ENCODE measurements around the gene IFT88. TPM values are rescaled to one million over a fixed set of nuclear protein-coding genes. Genes with fewer than 3 reads are reported as not detected.
A peak's percentile ranks its signal among the peaks of the same experiment; 100 is the strongest.

The IFT88 gene
- total and polyA plus RNA-seq, 2 of the 4 experiments (the other 2 are of a cell fraction), result 5.5 to 8.6 TPM

DNA sequence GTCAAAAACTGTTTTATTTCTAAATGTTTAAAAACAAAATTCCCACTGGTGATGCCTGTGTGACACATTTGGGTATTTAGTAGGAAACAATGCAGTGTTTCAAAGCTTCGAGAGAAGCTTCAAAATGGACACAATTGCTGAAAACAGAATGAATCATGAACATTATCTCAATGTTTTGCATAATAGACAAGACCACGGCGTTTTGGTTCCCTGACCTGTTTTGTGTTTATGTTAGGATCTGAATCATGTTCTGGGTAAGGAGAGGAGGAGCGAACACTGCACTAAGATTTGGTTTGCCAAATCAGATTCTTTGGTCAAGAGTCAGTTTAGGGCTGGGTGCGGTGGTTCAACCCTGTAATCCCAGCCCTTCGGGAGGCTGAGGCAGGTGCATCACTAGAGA is 42.2 kb downstream of the IFT88 start:
- 0% methylated on average over 1 of the region's 6 CpGs; no CpG with 5 or more reads in 1 of the 2 experiments for WGBS, 2 experiments (ENCODE audit: extremely low coverage in 2 of 2, insufficient read length in 1 of 2)

More for the DNA sequence above, 42.2 kb downstream of the IFT88 start:
- H2AFZ ChIP-seq (replicated peaks; ENCODE audit: low read length, poor library complexity), result no peak overlapping the region
- no peak overlapping the region for H2BK20ac ChIP-seq (ENCODE audit: low read depth, low read length)
- H3K23ac ChIP-seq (ENCODE audit: low read depth, low read length), result no peak overlapping the region
- no peak overlapping the region for H3K27ac ChIP-seq (ENCODE audit: insufficient read depth, low read length)
- peak overlapping the region; percentile 44 for H2BK5ac ChIP-seq (ENCODE audit: low read depth, low read length, poor library complexity, severe bottlenecking)
- H2AK5ac ChIP-seq (ENCODE audit: low read depth, low read length), result no peak overlapping the region
- peak overlapping the region; percentile 22; the same call in 1 of the 2 replicates for H3K18ac ChIP-seq (ENCODE audit: low read depth, low read length)
- H3K9ac ChIP-seq (ENCODE audit: low read depth, low read length), result no peak overlapping the region
- peak; percentile 29; the same call in 1 of the 2 replicates for TF ChIP-seq MAFK (IDR thresholded peaks at IDR 0.05; ENCODE audit: low read depth, low read length)
- TF ChIP-seq, protein P1, sequence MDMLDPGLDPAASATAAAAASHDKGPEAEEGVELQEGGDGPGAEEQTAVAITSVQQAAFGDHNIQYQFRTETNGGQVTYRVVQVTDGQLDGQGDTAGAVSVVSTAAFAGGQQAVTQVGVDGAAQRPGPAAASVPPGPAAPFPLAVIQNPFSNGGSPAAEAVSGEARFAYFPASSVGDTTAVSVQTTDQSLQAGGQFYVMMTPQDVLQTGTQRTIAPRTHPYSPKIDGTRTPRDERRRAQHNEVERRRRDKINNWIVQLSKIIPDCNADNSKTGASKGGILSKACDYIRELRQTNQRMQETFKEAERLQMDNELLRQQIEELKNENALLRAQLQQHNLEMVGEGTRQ (IDR thresholded peaks at IDR 0.05; ENCODE audit: low read depth, low read length), result no peak
- TF ChIP-seq CEBPB (IDR thresholded peaks at IDR 0.05; ENCODE audit: low read depth, low read length), result peak; percentile 73
- TF ChIP-seq CHD1 (IDR thresholded peaks at IDR 0.05; ENCODE audit: low read depth, low read length), result no peak
- no peak for TF ChIP-seq SMC3 (IDR thresholded peaks at IDR 0.05; ENCODE audit: low read depth, low read length)
- TF ChIP-seq BHLHE40 (IDR thresholded peaks at IDR 0.05; ENCODE audit: low read depth, low read length), result peak; percentile 54
- TF ChIP-seq, protein P2, sequence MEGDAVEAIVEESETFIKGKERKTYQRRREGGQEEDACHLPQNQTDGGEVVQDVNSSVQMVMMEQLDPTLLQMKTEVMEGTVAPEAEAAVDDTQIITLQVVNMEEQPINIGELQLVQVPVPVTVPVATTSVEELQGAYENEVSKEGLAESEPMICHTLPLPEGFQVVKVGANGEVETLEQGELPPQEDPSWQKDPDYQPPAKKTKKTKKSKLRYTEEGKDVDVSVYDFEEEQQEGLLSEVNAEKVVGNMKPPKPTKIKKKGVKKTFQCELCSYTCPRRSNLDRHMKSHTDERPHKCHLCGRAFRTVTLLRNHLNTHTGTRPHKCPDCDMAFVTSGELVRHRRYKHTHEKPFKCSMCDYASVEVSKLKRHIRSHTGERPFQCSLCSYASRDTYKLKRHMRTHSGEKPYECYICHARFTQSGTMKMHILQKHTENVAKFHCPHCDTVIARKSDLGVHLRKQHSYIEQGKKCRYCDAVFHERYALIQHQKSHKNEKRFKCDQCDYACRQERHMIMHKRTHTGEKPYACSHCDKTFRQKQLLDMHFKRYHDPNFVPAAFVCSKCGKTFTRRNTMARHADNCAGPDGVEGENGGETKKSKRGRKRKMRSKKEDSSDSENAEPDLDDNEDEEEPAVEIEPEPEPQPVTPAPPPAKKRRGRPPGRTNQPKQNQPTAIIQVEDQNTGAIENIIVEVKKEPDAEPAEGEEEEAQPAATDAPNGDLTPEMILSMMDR (conservative IDR thresholded peaks at IDR 0.05; ENCODE audit: low read depth, low read length), result no peak
- TF ChIP-seq FOS (IDR thresholded peaks at IDR 0.05; ENCODE audit: low read depth, low read length), result peak; percentile 77
- no peak for TF ChIP-seq MXI1 (IDR thresholded peaks at IDR 0.05; ENCODE audit: borderline replicate concordance, low read depth, low read length)
- peak; percentile 87 for TF ChIP-seq RCOR1 (IDR thresholded peaks at IDR 0.05; ENCODE audit: insufficient replicate concordance, low read length)
- no peak for TF ChIP-seq RFX5 (IDR thresholded peaks at IDR 0.05; ENCODE audit: low read depth, low read length)
- TF ChIP-seq NFE2L2 (IDR thresholded peaks at IDR 0.05; ENCODE audit: low read depth, low read length), result no peak
- no peak for TF ChIP-seq ELK1 (IDR thresholded peaks at IDR 0.05; ENCODE audit: borderline replicate concordance, low read depth, low read length)
- no peak for TF ChIP-seq MAZ (IDR thresholded peaks at IDR 0.05; ENCODE audit: borderline replicate concordance, low read depth, low read length)
- TF ChIP-seq RAD21 (IDR thresholded peaks at IDR 0.05; ENCODE audit: low read length), result no peak
- peak overlapping the region; percentile 24; the same call in 1 of the 2 replicates for H4K91ac ChIP-seq (ENCODE audit: insufficient read depth, low read depth, low read length)
- ChIA-PET CTCF (no interaction called here), POLR2A (ENCODE audit: unreplicated experiment) (interaction anchor here (0.6 kb wide), 1 partner anchor 151 kb away, joined by 10 read pairs; no protein-coding TSS in a partner anchor)
- H3K79me1 ChIP-seq (ENCODE audit: low read depth in 1 of 2, low read length in 2 of 2), result no peaks in the 10 kb centered on the region
- peaks cover 8% of the 10 kb centered on the region for H3K4me1 ChIP-seq (ENCODE audit: control insufficient read depth, insufficient read depth, low read length)
- peak overlapping the region; percentile 12; the same call in 1 of the 2 replicates for H3K4me2 ChIP-seq (ENCODE audit: low read depth, low read length)
- no peak overlapping the region for H3K56ac ChIP-seq (ENCODE audit: extremely low read depth, insufficient read depth, low read length)
- no peak overlapping the region for H2BK15ac ChIP-seq (ENCODE audit: low read depth, low read length)
- H3K4ac ChIP-seq (ENCODE audit: low read depth, low read length), result no peak overlapping the region
- intact Hi-C loops (cut with micrococcal nuclease), result no loop called here
- H2AK9ac ChIP-seq (replicated peaks; ENCODE audit: low read depth, low read length, poor library complexity), result no peak overlapping the region
- H2BK120ac ChIP-seq (ENCODE audit: low read depth, low read length), result no peak overlapping the region; the same call in 1 of the 2 replicates
- H3K27me3 ChIP-seq (ENCODE audit: control insufficient read depth, insufficient read depth, low read length), result no peaks in the 10 kb centered on the region
- ATAC-seq (ENCODE audit: low read depth) (peak; percentile 95), DNase-seq (peak; percentile 94)
- peaks cover 11% of the 10 kb centered on the region; the same call in 1 of the 2 replicates for H3K36me3 ChIP-seq (ENCODE audit: control insufficient read depth, insufficient read depth, low read length)
- BruUV-seq (replicated peaks), result no TSS peak
- no peak overlapping the region for H4K5ac ChIP-seq (ENCODE audit: low read depth, low read length)
- H4K8ac ChIP-seq (ENCODE audit: low read depth in 2 of 2, low read length in 2 of 2), result no peak overlapping the region
- H3K9me1 ChIP-seq (ENCODE audit: insufficient read depth, low read length), result peaks cover 8% of the 10 kb centered on the region; the same call in 1 of the 2 replicates
- H3K4me3 ChIP-seq (ENCODE audit: insufficient read depth, low read depth, low read length), result no peak overlapping the region
- H3K9me3 ChIP-seq (ENCODE audit: control insufficient read depth, insufficient read depth, low read length), result no peaks in the 10 kb centered on the region
- H4K20me1 ChIP-seq (ENCODE audit: insufficient read depth, low read length), result 0 out of 2 replicates have a peak, but pooled peaks cover 5% of the 10 kb centered on the region
- in situ Hi-C loops (cut with MboI; ENCODE audit: low sequenced_read_pairs), result no loop called here
- dilution Hi-C loops (cut with HindIII; ENCODE audit: low sequenced_read_pairs, unreplicated experiment), result no loop called here
- no peak overlapping the region for H3K14ac ChIP-seq (replicated peaks; ENCODE audit: low read depth, low read length)

Measured in IMR-90 (cell line).